ENCODE results near the gene KLK14.

The KLK14 gene

GRCh38 chr19:51031880-51032225 lies 50.8 kb downstream of the KLK14 start:
- no peak for DNase-seq

- no peak for DNase-seq
These were observed 51.3 kb downstream of the KLK14 start for GRCh38 chr19:51031220-51031879.

- DNase-seq, result no peak
These were observed 52.1 kb downstream of the KLK14 start for GRCh38 chr19:51030631-51031030.

DNA sequence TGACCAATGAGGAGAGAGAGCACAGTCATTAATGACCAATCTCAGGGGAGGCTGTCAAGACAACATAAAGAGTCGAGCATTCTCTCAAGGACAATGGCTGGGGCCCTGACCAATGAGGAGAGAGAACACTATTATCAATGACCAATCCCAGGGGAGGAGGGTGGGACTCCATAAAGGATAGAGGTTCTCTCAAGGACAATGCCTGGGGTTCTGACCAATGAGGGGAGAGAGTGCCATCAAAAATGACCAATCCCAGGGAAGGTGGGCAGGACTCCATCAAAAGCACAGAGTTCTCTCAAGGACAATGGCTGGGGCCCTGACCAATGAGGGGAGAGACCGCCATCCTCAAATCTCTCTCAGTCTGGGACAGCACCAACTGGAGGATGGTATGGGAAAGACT lies 53.0 kb downstream of the KLK14 start:
- DNase-seq, result no peak
